K562 (cell line): Measurements from ENCODE around the gene NAB1.

ENCODE experiments used
- C11orf30 ChIP-seq: fragments of 450-650 bp; IDR thresholded peaks from 2 replicates; pipeline ENCODE4 v1.6.1; 2016; ENCODE audit warnings: low read depth, mild to moderate bottlenecking
- E2F1 ChIP-seq: sonication (generic); formaldehyde crosslinking; IDR thresholded peaks from 2 replicates; pipeline ENCODE4 v1.8.1; 2023; ENCODE audit warnings: mild to moderate bottlenecking, missing genetic modification reagents, moderate library complexity
- JUND ChIP-seq, 2 experiments: IDR thresholded peaks; 2 replicates in 1 of 2; 3 replicates in 1 of 2; pipeline ENCODE4 v1.6.1; 2011; ENCODE audit warnings: borderline replicate concordance in 2 of 2, low read depth in 2 of 2, low read length in 2 of 2, improper control_type of control experiment in 1 of 2, missing biosample characterization in 1 of 2, missing genetic modification characterization in 1 of 2, missing genetic modification reagents in 1 of 2
- KAT2B ChIP-seq: IDR thresholded peaks from one replicate; pipeline ENCODE4 v1.6.1; 2012; ENCODE audit warnings: low read depth, mild to moderate bottlenecking, control low read depth, inconsistent platforms, low read length, moderate library complexity
- KLF16 ChIP-seq: IDR thresholded peaks from 2 replicates; pipeline ENCODE4 v1.6.1; 2016; ENCODE audit warnings: antibody characterized with exemption
- POLR2AphosphoS5 ChIP-seq: IDR thresholded peaks from 2 replicates; pipeline ENCODE4 v1.6.1; 2011; ENCODE audit warnings: mild to moderate bottlenecking, low read depth, low read length, moderate library complexity; ENCODE audit not compliant: control insufficient read depth, insufficient read depth
- TRIM24 ChIP-seq, 2 experiments: fragments of 450-650 bp; IDR thresholded peaks; 2 replicates each; pipeline ENCODE4 v1.6.1; 2016
- ZBTB7A ChIP-seq: IDR thresholded peaks from 2 replicates; pipeline ENCODE4 v1.6.1; 2011; ENCODE audit warnings: low read depth, mild to moderate bottlenecking, low read length, moderate library complexity, borderline replicate concordance; ENCODE audit not compliant: control insufficient read depth

- TF ChIP-seq ZBTB7A (no peak), E2F1 (CRISPR knock-in tag) (no peak), POLR2AphosphoS5 (no peak), TRIM24 (IDR thresholded peaks at IDR 0.05) (no peak), C11orf30 (no peak), KLF16 (no peak), KAT2B (no peak), JUND (IDR thresholded peaks at IDR 0.05; ENCODE audit: borderline replicate concordance, low read depth, low read length) (no peak), JUND (tag; IDR thresholded peaks at IDR 0.05; ENCODE audit: borderline replicate concordance, low read depth, low read length) (no peak)
Observed at GRCh38 chr2:190679391-190679790, 30.5 kb downstream of the NAB1 start.
